HG02981 (cell line): ENCODE measurements around the gene LAGE3.
A peak's percentile ranks its signal among the peaks of the same experiment; 100 is the strongest.

Experiments
- ATAC-seq: cut with Tn5 transposase; IDR thresholded peaks from one replicate; pipeline ENCODE4 v1.9.1; 2021; ENCODE audit warnings: mild to moderate bottlenecking, moderate library complexity; ENCODE audit not compliant: unreplicated experiment

Gene LAGE3

DNA sequence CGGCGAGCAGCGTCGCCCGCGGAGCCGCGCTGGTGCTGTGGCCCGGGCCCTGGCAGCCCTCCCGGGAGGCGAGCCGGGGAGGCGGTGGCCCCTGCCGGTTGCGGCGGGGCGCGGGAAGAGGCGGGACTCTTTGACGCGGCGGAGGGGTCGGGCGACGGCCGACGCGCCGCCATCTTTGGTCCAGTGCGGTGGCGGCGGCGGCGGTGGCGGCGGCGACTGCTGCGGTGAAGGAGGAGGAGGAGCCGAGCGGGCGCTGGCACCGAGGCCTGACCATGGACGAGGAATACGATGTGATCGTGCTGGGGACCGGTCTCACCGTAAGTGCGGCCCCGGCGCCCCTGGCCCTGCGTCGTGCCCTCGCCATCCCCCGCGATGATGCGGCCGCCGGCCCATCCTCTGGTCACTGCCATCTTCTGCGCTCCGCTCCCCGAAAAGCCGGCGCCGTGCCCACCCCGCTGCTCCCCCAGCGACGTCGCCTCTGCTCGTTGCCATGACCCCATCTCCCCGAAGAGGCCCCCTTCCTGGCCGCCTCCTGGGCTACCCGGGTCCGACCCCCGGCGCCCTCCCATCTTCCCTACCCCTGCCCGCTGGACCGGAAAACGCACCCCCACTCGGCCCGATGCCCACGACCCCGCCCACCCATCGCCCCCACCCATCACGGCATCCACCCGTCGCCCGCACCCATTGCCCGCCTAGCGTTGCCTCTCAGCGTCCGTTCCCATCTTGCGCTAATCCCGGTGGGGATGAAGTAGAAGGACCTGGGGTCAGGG is 41.9 kb downstream of the LAGE3 start, which contains the start of gene GDI1:
Gene GDI1 (plus strand): TSS at position 172 of the 770 bp plus-strand sequence. CDS start 101 bp downstream, at position 273.
- no peak for ATAC-seq

DNA sequence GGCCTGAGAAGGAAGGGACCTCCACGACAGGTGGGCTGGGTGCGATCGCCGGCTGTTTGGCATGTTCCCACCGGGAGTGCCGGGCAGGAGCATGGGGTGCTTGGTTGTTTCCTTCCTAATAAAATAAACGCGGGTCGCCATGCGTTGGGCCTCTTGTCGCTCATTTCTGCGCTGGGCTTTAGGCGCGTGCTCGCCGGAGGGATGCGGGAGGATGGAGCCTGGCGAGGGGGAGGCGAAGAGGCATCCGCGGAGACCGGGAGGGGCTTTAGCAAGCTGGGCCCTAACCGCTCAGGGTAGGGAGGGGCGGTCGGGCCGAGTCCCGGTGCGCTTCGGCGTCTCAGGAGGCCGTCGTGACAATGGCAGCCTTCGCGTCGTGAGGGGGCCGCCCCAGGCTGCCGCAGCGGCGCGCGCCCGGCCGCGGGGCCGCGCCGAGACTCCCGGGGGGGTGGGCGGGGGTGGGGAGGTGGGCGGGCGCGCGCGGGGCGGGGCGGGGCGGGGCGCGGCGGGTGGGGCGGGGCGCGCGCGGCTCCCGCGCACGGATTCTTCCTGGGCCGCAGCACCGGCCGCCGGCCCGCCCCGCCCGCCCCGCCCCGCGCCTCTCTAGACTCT is 42.6 kb downstream of the LAGE3 start:
- ATAC-seq: no peak

DNA sequence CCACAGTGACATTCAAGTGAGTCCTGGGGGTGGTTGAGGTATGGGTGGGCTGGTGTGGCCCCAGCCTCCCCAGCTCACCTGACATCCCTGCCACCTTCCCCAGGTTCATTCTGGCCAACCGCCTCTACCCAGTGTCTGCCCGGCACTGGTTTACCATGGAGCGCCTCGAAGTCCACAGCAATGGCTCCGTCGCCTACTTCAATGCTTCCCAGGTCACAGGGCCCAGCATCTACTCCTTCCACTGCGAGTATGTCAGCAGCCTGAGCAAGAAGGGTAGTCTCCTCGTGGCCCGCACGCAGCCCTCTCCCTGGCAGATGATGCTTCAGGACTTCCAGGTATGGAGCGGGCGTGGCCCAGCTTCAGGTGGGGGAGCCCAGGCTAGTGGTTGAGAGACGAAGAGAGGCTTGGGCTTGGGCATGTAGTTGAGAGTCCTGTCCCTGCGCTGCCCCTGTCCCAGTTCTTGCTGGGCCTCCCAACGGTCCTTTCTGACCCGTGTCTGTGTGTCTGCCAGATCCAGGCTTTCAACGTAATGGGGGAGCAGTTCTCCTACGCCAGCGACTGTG is 43.8 kb downstream of the LAGE3 start:
- ATAC-seq: no peak

DNA sequence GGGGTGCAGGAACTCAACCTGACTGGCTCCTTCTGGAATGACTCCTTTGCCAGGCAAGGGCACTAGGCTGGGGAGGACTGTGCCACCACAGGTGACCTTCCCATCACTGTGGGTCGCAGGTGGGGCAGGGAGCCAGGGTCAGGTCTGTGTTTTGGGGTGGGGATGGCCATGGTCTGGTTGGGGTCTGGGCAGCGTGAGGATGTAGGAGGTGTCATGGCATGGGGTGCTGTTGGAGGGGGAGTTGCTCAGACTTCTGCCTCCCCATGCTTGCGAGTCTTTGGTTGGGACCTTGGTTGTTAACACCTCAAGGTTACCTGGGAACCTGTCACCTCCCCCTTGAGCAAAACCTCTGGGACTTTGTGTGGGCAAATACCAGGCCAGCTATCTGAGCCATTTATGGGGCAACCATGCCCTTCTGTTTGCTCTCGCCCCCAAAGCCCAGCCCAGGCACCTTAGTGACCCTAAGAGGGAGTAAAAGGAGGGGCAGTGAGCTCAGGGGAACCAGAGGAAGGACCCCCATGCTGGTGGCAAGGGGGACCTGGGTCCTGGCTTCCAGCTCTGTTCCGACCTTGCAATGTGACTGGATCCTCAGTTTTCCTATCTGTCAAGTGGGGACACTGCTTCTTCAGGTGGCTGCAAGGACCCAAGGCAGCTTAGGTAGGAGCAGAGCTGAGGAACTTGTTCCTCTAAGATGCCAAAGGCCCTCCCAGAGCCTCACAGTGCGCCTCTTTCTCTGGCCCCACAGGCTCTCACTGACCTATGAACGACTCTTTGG is 44.5 kb downstream of the LAGE3 start:
- no peak for ATAC-seq

DNA sequence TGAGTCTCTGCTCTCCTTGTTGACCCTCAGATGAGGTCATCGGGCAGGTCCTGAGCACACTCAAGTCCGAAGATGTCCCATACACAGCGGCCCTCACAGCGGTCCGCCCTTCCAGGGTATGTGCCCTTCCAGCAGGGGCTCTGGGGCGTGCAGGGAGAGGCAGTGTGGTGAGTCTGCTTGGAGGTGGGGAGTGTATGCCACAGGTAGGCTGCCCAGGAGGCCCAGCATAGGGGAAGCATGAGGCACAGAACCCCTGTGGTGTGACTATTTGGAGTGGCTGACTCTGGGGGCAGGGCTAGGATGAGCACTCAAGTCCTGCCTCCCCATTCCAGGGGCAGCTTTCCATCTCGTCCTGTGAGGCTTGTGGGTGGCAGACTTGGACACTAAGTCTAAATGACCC is 45.5 kb downstream of the LAGE3 start:
- no peak for ATAC-seq

DNA sequence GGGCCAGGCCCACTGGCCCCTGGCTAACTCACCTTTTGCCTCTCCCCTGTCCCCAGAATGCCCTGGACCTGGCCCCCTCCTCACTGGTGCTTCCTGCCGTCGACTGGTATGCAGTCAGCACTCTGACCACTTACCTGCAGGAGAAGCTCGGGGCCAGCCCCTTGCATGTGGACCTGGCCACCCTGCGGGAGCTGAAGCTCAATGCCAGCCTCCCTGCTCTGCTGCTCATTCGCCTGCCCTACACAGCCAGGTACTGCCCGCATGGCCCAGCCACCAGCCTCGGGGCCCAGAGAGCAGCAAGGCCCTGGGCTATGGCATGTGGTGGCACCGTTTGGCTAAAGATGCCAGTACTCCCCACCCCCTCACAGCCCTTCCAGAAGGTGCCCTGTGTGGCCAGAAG is 46.9 kb downstream of the LAGE3 start:
- ATAC-seq: no peak

DNA sequence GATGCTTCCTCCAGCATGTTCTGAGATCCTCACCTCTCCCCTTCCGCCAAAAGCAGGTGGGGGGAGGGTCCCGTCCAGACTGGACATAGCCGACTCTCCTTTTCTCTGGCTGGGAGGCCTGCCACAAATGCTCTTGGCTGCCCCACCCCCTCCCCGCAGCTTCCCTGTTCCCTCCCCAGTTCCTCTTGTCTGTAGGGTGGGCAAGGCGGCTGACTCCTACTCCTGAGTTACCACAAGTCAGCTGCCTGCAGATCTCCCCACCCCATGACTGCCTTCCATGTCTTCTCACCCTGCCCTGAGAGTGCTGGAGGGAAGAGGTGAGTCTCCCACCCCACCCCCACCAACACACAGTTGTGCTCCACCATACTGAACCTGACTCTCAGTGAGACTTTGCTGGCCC is 47.7 kb downstream of the LAGE3 start:
- no peak for ATAC-seq

DNA sequence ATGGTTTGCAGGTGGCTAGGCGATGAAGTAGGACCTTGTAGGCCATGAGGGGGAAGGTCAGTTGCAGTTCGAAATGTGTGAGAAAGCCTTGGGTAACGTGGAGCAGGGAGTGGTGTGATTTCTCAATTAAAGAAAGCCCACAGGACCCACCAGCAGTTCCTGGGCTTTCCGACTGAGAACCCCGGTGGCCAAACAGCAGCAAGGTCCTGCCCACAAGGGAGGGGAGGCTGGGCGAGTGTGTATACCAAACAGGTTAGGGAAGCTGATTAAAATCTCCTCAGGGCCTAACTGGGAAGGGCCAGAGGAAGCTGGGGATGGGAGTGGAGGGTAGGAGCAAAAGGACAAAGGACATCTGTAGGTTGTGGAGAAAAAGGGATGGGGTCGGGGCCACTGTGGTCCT is 48.2 kb downstream of the LAGE3 start:
- no peak for ATAC-seq

DNA sequence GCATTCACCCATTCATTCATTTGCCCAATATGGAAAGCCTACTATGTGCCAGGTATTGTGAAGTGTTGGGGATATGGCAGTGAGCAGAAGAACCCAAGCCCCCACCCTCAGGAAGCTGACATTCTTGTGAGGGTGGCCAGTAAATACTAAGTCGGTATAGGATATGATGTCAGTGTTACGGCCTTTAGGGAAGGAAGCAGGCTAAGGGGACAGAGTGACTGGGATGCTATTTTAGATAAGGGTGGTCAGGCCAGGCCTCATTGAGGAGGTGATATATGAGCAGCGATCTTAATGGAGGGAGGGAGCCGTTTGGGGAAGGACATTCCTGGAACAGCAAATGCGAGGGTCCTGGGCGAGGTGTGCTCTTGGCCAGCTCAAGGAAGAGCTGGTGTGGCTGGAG is 48.6 kb downstream of the LAGE3 start:
- ATAC-seq: no peak

DNA sequence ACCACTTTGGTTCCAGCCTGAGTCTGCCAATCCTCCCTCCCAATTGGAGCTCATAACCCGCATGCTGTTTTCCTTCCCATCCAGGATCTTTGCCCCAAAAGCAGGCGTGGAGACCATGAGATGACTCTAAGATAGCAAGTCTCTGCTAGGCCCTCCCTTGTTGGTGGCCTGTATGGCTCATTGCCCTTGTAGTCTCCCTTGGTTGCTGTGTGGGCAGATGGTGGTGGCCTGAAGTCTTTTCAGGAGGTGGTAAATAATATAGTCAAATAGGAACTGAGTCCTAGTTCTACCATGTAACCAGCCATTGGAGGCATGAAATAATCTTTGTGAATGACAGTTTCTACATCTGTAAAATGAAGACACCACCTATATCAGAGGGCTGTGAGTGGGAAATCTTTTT is 49.4 kb downstream of the LAGE3 start:
- no peak for ATAC-seq

DNA sequence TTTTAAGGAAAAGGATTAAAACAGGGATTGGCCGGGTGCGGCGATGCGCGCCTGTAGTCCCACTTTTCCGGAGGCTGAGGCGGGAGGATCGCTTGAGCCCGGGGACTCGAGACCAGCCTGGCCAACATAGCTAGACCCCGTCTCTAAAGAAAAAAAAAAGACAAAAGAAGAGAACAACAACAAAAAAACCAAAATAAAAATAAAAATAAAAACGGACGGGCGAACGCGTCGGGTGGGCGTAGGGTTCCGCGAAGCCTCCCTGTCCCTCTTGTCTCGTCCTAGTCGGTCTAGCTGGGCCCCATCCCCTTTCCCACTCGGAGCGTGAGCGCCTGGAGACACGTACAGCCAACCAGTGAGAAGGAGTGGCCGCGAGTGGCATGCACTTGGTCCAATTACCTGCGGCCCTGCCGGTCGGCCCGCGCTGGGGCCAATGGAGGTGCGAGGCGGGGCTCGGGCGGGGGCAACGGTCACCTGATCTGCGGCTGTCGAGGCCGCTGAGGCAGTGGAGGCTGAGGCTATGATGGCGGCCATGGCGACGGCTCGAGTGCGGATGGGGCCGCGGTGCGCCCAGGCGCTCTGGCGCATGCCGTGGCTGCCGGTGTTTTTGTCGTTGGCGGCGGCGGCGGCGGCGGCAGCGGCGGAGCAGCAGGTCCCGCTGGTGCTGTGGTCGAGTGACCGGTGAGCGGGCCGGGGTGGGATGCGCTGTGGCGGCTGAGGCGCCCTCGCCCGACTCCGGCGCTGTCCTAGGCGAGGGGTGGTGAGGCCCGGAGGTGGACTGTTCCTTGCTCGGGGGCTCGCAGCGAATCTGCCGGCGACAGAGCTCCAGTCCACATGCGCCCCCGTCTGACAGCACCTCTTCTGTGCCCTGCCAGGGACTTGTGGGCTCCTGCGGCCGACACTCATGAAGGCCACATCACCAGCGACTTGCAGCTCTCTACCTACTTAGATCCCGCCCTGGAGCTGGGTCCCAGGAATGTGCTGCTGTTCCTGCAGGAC is 50.6 kb downstream of the LAGE3 start, which contains the start of gene ATP6AP1:
Gene ATP6AP1 (plus strand): TSS at position 502 of the 996 bp plus-strand sequence. CDS start 16 bp downstream, at position 518.
- peak; percentile 97 for ATAC-seq
